ENCODE measurements around the gene ITGB4. TPM values are rescaled to one million over a fixed set of nuclear protein-coding genes. Genes with fewer than 3 reads are reported as not detected.

ITGB4 gene
- total RNA-seq, 1 donor from 2014 or later: 26.4 TPM

DNA sequence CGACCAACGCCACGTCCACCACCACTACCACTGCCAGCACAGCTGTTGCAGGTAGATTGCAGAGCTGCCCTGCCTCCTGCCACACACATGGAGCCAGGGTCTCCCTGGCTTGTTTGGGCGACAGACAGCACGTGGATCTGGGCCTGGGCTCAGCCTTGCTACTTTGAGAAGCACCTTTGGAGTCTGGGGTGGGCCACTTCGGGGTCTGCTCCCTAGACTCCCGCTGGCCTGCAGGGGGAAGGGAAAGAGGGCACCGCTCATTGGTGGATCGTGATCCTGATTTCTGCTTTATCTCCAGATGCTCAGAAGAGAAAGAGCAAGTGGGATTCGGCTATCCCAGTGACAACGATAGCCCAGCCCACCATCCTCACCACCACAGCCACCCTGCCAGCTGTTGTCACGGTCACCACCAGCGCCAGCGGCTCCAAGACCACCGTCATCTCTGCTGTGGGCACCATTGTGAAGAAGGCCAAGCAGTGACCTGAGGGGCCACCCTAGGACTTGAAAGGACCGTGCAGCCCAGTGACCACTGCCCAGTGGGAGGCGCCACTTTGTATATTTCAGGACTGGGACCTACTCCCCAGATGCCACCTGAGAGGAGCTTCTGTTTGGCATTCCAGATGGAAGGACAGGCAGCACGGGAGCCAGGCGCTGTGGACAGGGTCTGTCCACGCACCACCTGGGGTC lies 15.1 kb upstream of the ITGB4 start:
- Mint-ChIP-seq H3K4me1 (ENCODE audit: unreplicated experiment) (no peaks in the 10 kb centered on the region), H3K27ac (no peak overlapping the region), H3K4me3 (no peak overlapping the region), H3K36me3 (peaks cover 20% of the 10 kb centered on the region), H3K27me3 (no peaks in the 10 kb centered on the region), H3K9me3 (no peaks in the 10 kb centered on the region)
- TF ChIP-seq, protein P1, sequence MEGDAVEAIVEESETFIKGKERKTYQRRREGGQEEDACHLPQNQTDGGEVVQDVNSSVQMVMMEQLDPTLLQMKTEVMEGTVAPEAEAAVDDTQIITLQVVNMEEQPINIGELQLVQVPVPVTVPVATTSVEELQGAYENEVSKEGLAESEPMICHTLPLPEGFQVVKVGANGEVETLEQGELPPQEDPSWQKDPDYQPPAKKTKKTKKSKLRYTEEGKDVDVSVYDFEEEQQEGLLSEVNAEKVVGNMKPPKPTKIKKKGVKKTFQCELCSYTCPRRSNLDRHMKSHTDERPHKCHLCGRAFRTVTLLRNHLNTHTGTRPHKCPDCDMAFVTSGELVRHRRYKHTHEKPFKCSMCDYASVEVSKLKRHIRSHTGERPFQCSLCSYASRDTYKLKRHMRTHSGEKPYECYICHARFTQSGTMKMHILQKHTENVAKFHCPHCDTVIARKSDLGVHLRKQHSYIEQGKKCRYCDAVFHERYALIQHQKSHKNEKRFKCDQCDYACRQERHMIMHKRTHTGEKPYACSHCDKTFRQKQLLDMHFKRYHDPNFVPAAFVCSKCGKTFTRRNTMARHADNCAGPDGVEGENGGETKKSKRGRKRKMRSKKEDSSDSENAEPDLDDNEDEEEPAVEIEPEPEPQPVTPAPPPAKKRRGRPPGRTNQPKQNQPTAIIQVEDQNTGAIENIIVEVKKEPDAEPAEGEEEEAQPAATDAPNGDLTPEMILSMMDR (conservative IDR thresholded peaks at IDR 0.05): no peak
- DNase-seq (ENCODE audit: extremely low spot score, unreplicated experiment): no peak

DNA sequence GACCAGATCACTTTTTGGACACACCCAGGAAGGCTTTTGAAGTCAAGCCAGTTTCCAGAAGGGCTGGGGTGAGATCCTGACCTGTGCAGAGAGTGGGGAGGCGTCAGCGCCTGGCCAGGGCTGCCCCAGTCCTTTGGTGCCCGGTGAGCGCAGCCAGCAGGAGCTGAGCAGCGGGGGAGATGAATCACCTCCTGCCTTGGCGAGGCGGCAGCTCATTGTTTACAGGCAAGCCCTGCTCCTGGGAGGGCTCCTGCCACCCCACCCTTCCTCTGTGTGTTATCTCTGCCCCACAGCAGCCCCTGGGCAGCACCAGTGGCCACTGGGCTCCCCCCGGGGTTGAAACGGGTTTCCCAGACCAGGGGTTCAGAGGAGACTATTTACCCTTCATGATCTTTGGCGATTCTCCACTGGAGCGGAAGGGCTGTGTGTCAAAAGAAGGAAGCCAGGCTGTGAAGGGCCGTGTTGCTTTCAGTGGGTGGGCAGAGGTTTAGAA lies 14.1 kb upstream of the ITGB4 start:
- H3K27ac Mint-ChIP-seq: no peak overlapping the region
- no peaks in the 10 kb centered on the region for H3K4me1 Mint-ChIP-seq (ENCODE audit: unreplicated experiment)
- TF ChIP-seq, protein P1 (conservative IDR thresholded peaks at IDR 0.05): no peak
- H3K9me3 Mint-ChIP-seq: no peaks in the 10 kb centered on the region
- H3K27me3 Mint-ChIP-seq: peaks cover 1% of the 10 kb centered on the region
- no peak overlapping the region for H3K4me3 Mint-ChIP-seq
- peaks cover 14% of the 10 kb centered on the region for H3K36me3 Mint-ChIP-seq
- DNase-seq (ENCODE audit: extremely low spot score, unreplicated experiment): no peak

DNA sequence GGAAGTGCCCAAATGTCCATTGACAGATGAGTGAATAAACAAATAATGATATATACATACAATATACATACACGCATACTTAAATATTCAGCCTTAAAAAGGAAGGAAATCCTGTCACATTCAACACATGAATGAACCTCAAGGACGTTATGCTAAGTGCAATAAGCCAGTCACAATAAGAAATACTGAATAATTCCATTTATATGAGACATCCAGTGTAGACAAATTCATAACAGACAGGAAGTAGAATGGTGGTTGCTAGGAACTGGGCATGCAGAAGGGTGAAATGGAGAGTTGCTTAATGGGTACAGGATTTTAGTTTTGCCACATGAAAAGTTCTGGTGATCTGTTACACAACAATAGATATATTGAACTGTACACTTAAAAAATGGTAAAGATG lies 8.8 kb upstream of the ITGB4 start:
- no peak overlapping the region for H3K4me3 Mint-ChIP-seq
- H3K9me3 Mint-ChIP-seq: no peaks in the 10 kb centered on the region
- H3K27ac Mint-ChIP-seq: no peak overlapping the region
- H3K36me3 Mint-ChIP-seq: peaks cover 8% of the 10 kb centered on the region
- no peaks in the 10 kb centered on the region for H3K4me1 Mint-ChIP-seq (ENCODE audit: unreplicated experiment)
- H3K27me3 Mint-ChIP-seq: peaks cover 15% of the 10 kb centered on the region
- TF ChIP-seq, protein P1 (conservative IDR thresholded peaks at IDR 0.05): no peak
- no peak for DNase-seq (ENCODE audit: extremely low spot score, unreplicated experiment)

DNA sequence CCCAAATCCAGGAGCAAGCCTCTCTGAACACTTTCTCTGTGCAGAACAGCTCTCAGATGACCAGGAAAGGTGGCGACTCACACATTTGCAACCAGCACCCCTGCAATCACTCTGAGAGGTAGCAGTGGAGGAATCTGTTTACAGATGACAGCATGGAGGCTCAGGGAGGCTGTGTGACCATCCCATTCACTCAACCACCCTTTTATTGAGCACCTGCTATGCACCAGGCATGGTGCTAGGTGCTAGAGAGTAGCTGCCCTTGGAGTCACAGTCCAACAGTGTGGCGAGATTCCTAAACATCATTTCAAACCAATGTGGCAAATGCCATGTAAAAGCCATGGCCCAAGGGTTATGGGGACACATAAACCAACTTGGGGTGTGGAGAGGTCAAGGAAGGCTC lies 1.5 kb upstream of the ITGB4 start:
- Mint-ChIP-seq H3K4me3 (peak overlapping the region; percentile 88), H3K9me3 (no peaks in the 10 kb centered on the region), H3K36me3 (no peaks in the 10 kb centered on the region), H3K4me1 (ENCODE audit: unreplicated experiment) (no peaks in the 10 kb centered on the region), H3K27ac (no peak overlapping the region), H3K27me3 (peaks cover 47% of the 10 kb centered on the region)
- no peak for DNase-seq (ENCODE audit: extremely low spot score, unreplicated experiment)
- TF ChIP-seq, protein P1 (conservative IDR thresholded peaks at IDR 0.05): no peak

DNA sequence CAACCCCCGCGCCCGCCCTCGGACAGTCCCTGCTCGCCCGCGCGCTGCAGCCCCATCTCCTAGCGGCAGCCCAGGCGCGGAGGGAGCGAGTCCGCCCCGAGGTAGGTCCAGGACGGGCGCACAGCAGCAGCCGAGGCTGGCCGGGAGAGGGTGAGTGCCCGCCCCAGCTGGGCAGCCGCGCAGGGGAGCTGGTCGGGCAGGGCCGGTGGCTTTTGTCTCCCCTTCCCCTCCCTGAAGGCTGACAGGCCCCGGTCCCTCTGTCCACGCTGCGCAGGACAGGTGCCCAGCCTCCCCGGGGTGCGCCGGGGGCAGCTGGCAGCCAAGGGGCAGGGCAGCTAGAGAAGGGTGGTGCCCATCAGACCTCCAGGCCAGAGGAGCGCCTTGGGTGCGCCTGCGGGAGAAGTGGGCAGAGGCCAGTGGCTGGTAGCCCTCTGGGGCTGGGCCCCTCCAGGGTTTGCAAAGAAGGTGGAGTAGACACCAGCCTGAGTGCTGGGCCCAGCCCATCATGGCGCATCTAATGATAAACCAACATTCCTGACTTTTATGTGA lies 278 bp downstream of the ITGB4 start:
- Mint-ChIP-seq H3K4me1 (ENCODE audit: unreplicated experiment) (no peaks in the 10 kb centered on the region), H3K9me3 (no peaks in the 10 kb centered on the region), H3K4me3 (peak overlapping the region; percentile 74), H3K27ac (no peak overlapping the region), H3K27me3 (peaks cover 45% of the 10 kb centered on the region), H3K36me3 (no peaks in the 10 kb centered on the region)
- no peak for DNase-seq (ENCODE audit: extremely low spot score, unreplicated experiment)
- TF ChIP-seq, protein P1 (conservative IDR thresholded peaks at IDR 0.05): no peak
